IPS DF 19.7 (cell line): ENCODE measurements around the gene GALNT14.

Experiments
- DNase-seq: peaks from one replicate; pipeline ENCODE4 v3.0.0-alpha.2; 2013; ENCODE audit warnings: low read depth, low spot score

Gene GALNT14

DNA sequence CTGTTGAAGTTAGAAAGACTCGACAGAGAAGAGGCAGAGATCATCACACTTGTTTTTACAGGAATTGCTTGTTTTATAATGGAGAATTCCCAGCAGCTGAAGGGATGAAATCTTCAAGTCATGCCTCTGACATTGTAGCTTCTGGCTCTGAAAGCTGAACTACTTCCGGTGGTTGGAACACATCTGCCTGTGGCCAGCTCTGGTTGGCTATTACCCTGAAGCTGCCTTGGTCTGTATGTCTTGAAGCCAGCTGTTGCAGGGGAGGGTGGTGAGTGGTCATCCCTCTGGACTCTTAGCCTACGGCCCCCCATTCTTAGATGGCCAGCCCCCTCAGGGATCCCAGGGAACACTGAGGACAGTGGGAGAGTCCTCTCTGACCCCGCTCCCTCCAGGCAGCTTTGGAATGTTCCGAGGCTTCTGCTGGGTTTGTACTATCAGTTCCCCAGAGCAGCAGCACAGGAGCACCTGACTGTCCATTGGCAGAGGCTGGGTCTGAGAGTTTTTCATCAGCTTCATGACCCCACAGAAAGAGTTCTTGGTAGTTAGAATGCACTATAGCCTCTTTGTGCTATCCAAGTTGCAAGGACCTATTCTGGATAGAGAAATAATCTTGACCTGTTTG lies 243.6 kb downstream of the GALNT14 start:
- no peak for DNase-seq

- no peak for DNase-seq
Measured at GRCh38 chr2:30888852-30889409, 249.3 kb downstream of the GALNT14 start.

GRCh38 chr2:30886080-30886479 lies 252.2 kb downstream of the GALNT14 start:
- DNase-seq: peak; percentile 48

DNA sequence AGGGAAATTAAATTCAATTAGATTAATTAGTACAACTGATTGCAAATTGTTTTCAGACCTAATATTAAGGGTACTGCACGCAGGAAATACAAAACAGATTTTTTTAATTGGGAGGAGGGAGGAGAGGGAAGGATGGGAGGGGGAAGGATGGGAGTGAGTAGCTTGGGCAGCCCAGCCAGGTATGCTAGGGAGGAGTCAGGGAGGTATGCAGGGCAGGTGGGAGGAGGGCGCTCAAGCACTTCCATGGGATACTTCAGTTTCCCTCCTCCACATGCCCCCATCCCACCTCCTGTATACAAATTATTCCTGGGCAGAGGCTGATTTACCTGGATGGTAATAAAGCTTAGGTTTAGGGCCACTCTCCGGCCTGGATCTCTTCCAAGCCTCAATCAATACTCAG lies 254.4 kb downstream of the GALNT14 start:
- DNase-seq: no peak

- no peak for DNase-seq
Measured at GRCh38 chr2:30883184-30883583, 255.1 kb downstream of the GALNT14 start.

DNA sequence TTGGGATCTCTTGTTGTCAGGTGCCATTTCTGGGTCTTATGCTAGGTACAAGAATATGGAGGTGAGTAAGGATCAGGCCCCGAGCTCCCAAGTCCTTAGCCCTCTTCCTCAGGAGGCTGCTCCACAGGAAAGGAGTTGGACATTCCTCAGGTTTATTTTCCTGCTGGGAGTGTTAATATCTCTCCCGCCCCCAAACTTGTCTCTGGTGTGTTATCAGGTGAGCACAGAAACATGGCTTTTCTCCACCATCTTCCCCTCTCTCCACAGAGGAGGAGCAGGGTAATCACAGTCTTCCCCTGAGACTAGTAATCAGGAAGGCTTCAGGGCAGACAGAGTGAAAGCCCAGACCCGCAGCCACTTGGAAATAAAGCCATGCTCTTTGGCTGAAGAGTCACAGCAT lies 257.7 kb downstream of the GALNT14 start:
- DNase-seq: no peak

- DNase-seq: no peak
Measured at GRCh38 chr2:30877833-30878232, 260.4 kb downstream of the GALNT14 start.

- no peak for DNase-seq
Measured at GRCh38 chr2:30872797-30873196, 265.4 kb downstream of the GALNT14 start.

GRCh38 chr2:30871980-30872789 lies 266.1 kb downstream of the GALNT14 start:
- DNase-seq: no peak

DNA sequence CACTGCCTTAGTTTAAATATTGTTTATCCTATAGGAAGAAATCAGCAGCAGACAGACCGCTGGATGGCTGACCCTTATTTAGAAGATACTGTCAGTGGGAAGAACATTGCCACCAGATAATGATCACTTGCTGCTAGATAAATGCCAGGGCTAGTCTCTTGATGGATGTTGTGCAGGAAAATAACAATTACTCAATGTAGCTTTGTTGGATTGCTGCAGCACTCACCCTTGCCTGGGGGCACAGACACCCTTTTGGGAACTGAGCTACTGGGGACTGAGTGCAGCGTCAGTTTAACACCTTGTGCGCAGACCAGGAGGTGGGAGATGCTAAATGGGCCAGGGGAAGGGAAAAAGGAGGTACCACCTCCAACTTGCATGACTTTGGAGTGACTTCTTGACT lies 266.8 kb downstream of the GALNT14 start:
- no peak for DNase-seq

GRCh38 chr2:30869988-30870387 lies 268.3 kb downstream of the GALNT14 start:
- DNase-seq: no peak

DNA sequence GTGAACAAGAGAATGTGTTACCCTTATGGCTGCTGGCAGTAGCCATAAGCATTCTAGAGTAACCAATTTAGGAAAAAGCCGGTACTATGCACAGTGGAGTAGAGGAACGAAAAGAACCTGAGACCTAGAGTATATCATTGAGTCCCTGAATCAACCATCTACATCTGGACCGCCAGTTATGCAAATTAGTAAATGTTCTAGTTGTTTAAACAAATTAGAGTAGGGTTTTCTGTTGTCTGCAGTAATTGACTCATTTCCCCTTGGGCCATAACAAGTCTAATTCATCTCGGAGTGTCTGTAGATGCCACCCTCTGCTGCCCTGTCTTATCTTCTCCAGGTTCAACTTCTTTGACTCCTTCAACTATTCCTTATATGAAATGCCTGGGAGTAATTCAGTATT lies 270.9 kb downstream of the GALNT14 start:
- DNase-seq: no peak

GRCh38 chr2:30866974-30867373 lies 271.3 kb downstream of the GALNT14 start:
- no peak for DNase-seq

DNA sequence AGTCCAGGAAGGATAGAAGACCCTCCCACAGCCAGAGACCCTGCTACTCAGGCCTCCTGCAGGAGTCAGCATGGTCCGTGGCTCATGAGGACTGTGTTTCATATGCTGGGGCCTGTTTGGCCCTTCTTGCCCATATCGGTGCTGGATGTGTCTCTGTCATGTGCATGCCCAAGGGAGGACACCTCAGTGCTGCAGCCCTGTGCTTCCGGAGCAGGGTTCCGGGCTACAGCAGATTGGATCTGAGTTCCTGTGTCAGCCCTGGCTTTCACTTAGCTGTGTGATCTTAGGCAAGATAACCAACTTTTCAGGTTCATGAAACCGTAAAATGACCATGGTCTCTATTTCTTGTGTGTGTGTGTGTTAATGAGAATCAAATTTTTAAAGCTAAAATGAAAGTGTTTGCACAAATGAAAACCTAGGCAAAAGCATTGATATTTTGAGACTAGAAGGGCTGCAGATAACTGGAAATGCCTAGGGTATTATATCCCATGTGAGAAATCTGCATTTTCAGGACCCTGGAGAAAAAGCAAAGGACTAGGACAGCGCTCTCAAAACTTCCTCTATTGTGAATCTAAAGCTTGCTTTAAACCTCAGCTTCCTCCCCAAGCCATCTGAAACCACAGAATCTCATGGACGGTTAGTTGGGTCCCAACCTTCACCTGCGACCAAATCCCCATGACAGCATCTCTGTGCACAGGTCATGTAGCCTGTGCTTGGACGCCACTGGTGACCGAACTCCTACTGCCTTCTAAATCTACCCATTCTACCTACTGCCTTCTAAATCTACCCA lies 272.2 kb downstream of the GALNT14 start:
- DNase-seq: no peak

GRCh38 chr2:30865243-30865642 lies 273.0 kb downstream of the GALNT14 start:
- no peak for DNase-seq

DNA sequence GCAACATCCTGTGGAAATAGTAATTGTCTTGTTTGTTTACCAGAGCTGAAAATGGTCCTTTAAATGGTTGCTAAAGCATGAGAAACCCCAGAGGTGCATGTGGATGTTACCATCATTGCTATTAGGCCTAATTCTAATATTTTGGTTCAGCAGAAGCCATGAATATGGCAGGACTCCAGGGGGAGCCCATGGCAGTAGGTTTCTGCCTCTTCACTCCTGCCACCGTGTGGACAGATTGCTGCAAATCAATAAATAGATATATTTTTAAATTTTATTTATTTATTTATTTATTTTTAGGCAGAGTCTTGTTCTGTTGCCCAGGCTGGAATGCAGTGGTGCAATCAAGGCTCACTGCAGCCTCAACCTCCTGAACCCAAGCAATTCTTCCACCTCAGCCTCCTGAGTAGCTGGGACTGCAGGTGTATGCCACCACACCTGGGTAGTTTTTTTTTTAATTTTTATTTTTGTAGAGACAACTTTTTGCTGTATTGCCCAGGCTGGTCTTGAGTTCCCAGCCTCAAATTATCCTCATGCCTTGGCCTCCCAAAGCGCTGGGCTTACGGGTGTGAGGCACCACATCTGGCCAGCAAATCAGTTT lies 276.1 kb downstream of the GALNT14 start:
- DNase-seq: no peak

- no peak for DNase-seq
Measured at GRCh38 chr2:30860726-30861125, 277.5 kb downstream of the GALNT14 start.
